A673 (cell line): ENCODE results near the gene UBE4B.

Experiments used
- EZH2 ChIP-seq: fragments of 200-600 bp; sonication (generic); IDR thresholded peaks from 2 replicates; pipeline ENCODE4 v1.6.1; 2017; ENCODE audit warnings: borderline replicate concordance, low read depth, mild to moderate bottlenecking, mixed read lengths, antibody characterized with exemption, low read length; ENCODE audit not compliant: poor library complexity, severe bottlenecking
- TF ChIP-seq, protein P1 (sequence below): fragments of 300-800, 200-600 bp; sonication (generic); conservative IDR thresholded peaks from 2 replicates; pipeline ENCODE4 v1.5.1; 2017; ENCODE audit warnings: low read depth, mild to moderate bottlenecking, antibody characterized with exemption, low read length, moderate library complexity, mixed read lengths

DNA sequence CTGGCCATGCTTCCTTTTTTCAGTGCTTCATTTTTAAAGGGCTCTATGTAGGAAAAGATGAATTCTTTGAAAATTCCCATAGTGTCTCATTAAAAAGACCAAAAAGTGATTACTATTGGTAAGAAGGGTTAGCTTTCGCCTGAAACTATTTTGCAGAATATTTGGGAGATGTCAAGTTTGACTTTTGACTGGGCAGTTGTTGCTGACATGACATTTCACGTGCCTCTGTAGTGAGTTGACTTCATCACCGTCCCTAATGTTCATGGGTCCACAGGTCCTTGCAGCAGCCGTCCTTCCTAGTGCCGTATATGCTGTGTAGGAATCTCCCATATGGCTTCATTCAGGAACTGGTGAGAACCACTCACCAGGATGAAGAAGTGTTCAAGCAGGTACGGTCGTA is 88.9 kb downstream of the UBE4B start:
- TF ChIP-seq, protein P1, sequence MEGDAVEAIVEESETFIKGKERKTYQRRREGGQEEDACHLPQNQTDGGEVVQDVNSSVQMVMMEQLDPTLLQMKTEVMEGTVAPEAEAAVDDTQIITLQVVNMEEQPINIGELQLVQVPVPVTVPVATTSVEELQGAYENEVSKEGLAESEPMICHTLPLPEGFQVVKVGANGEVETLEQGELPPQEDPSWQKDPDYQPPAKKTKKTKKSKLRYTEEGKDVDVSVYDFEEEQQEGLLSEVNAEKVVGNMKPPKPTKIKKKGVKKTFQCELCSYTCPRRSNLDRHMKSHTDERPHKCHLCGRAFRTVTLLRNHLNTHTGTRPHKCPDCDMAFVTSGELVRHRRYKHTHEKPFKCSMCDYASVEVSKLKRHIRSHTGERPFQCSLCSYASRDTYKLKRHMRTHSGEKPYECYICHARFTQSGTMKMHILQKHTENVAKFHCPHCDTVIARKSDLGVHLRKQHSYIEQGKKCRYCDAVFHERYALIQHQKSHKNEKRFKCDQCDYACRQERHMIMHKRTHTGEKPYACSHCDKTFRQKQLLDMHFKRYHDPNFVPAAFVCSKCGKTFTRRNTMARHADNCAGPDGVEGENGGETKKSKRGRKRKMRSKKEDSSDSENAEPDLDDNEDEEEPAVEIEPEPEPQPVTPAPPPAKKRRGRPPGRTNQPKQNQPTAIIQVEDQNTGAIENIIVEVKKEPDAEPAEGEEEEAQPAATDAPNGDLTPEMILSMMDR: no peak
- no peak for TF ChIP-seq EZH2
